ENCODE data around the gene SPINK13.
"Not testable (repeated sequence)": the region's sequence is repeated elsewhere in the genome, so short reads cannot be mapped to it uniquely, and the experiment has no call there.

The SPINK13 gene

DNA sequence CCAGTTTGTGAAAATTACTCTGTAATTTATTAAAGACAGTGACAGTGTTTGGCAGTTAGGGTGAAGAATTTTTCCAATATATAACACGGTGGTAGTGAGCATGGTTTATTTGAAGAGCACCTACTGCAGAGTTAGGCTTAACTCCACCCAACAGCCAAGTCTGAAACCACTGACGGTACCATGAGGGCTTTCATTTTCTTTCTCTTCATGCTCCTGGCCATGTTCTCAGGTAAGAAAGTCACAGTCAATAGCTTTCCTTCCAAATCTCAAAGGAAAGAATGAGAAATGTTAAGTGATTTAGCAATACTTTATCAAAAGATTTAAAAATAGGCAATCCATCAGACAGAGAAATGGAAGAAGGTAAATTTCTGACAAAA, 30.2 kb upstream of the SPINK13 start, which contains the start of gene MARCOL:
MARCOL (plus strand) TSS at position 108 of the 377 bp plus-strand sequence; CDS start at position 181, 73 bp downstream.
- Histone ChIP-seq H3K4me1 (ENCODE audit: insufficient read depth, insufficient read length) (no peaks in the 10 kb centered on the region), H3K4me3 (ENCODE audit: insufficient read length, low read depth) (no peak within 1 kb of the TSS), H3K9ac (ENCODE audit: insufficient read length, low read depth) (no peak within 1 kb of the TSS), H3K9me3 (ENCODE audit: insufficient read depth, low read length) (no peaks in the 10 kb centered on the region), H3K27me3 (ENCODE audit: insufficient read depth, insufficient read length) (no peaks in the 10 kb centered on the region), H3K36me3 (ENCODE audit: insufficient read depth, insufficient read length, low read length) (no peaks in the 10 kb centered on the region)
- TF ChIP-seq YY1 (IDR thresholded peaks at IDR 0.05; ENCODE audit: insufficient read depth, insufficient read length) (no peak), ZNF274 (IDR thresholded peaks at IDR 0.05; ENCODE audit: low read depth, low read length) (no peak), SUZ12 (IDR thresholded peaks at IDR 0.05; ENCODE audit: extremely low read depth, insufficient read depth, insufficient read length) (no peak)
- DNase-seq (ENCODE audit: low read depth, low spot score): no peak

DNA sequence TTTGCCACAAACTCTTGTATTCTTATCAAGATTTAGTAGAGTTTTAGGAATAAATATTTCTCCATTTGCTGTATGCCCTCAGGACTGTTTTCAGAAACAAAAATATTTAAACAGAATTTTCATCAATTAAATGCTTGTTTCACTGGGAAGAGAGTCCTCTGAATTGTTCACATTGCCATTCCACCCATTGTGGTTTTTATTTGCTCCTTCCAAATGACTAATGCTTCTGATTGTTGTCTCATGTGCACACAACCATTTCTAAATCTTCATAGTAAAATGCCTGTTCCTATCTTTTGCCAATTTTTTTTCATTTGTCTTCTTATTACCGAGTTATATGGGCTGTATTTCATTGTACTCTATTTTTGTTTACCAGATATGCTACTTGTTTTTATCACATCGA, 19.7 kb upstream of the SPINK13 start:
- H3K27me3 ChIP-seq (ENCODE audit: insufficient read depth, insufficient read length): no peaks in the 10 kb centered on the region
- no peak for TF ChIP-seq ZNF274 (IDR thresholded peaks at IDR 0.05; ENCODE audit: low read depth, low read length)
- no peak for TF ChIP-seq YY1 (IDR thresholded peaks at IDR 0.05; ENCODE audit: insufficient read depth, insufficient read length)
- TF ChIP-seq SUZ12 (IDR thresholded peaks at IDR 0.05; ENCODE audit: extremely low read depth, insufficient read depth, insufficient read length): no peak

DNA sequence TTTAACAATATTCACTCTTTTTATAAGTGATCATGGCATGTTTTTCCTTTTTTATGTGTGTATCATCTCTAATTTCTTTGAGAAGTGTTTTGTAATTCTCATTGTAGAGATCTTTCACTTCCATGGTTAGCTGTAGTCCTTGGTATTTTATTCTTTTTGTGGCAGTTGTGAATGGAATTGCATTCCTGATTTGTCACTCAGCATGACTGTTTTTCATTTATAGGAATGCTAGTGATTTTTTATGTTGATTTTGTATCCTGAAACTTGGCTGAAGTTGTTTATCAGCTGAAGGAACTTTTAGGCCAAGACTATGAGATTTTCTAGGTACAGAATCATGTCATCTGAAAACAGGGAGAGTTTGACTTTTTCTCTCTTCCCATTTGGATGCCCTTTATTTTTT, 13.1 kb upstream of the SPINK13 start:
- DNase-seq (ENCODE audit: low read depth, low spot score): no peak
- no peak for TF ChIP-seq YY1 (IDR thresholded peaks at IDR 0.05; ENCODE audit: insufficient read depth, insufficient read length)
- TF ChIP-seq ZNF274 (IDR thresholded peaks at IDR 0.05; ENCODE audit: low read depth, low read length): no peak
- TF ChIP-seq SUZ12 (IDR thresholded peaks at IDR 0.05; ENCODE audit: extremely low read depth, insufficient read depth, insufficient read length): no peak
- Histone ChIP-seq H3K4me3 (ENCODE audit: insufficient read length, low read depth) (no peak overlapping the region), H3K4me1 (ENCODE audit: insufficient read depth, insufficient read length) (no peaks in the 10 kb centered on the region), H3K36me3 (ENCODE audit: insufficient read depth, insufficient read length, low read length) (no peaks in the 10 kb centered on the region), H3K9me3 (ENCODE audit: insufficient read depth, low read length) (peaks cover 6% of the 10 kb centered on the region; the same call in 1 of the 2 replicates), H3K9ac (ENCODE audit: insufficient read length, low read depth) (no peak overlapping the region), H3K27me3 (ENCODE audit: insufficient read depth, insufficient read length) (no peaks in the 10 kb centered on the region)

More for the DNA sequence above, 19.7 kb upstream of the SPINK13 start:
- Histone ChIP-seq H3K9ac (ENCODE audit: insufficient read length, low read depth) (no peak overlapping the region), H3K4me1 (ENCODE audit: insufficient read depth, insufficient read length) (no peaks in the 10 kb centered on the region), H3K9me3 (ENCODE audit: insufficient read depth, low read length) (no peaks in the 10 kb centered on the region), H3K36me3 (ENCODE audit: insufficient read depth, insufficient read length, low read length) (no peaks in the 10 kb centered on the region), H3K4me3 (ENCODE audit: insufficient read length, low read depth) (no peak overlapping the region)
- DNase-seq (ENCODE audit: low read depth, low spot score): no peak

GRCh38 chr5:148259288-148259687, 9.3 kb upstream of the SPINK13 start:
- H3K9ac ChIP-seq (ENCODE audit: insufficient read length, low read depth): no peak overlapping the region
- H3K9me3 ChIP-seq (ENCODE audit: insufficient read depth, low read length): peaks cover 6% of the 10 kb centered on the region; the same call in 1 of the 2 replicates
- H3K4me3 ChIP-seq (ENCODE audit: insufficient read length, low read depth): no peak overlapping the region
- no peaks in the 10 kb centered on the region for H3K36me3 ChIP-seq (ENCODE audit: insufficient read depth, insufficient read length, low read length)
- TF ChIP-seq ZNF274 (IDR thresholded peaks at IDR 0.05; ENCODE audit: low read depth, low read length): no peak
- no peak for TF ChIP-seq YY1 (IDR thresholded peaks at IDR 0.05; ENCODE audit: insufficient read depth, insufficient read length)
- no peaks in the 10 kb centered on the region for H3K27me3 ChIP-seq (ENCODE audit: insufficient read depth, insufficient read length)
- H3K4me1 ChIP-seq (ENCODE audit: insufficient read depth, insufficient read length): no peaks in the 10 kb centered on the region
- DNase-seq (ENCODE audit: low read depth, low spot score): no peak

DNA sequence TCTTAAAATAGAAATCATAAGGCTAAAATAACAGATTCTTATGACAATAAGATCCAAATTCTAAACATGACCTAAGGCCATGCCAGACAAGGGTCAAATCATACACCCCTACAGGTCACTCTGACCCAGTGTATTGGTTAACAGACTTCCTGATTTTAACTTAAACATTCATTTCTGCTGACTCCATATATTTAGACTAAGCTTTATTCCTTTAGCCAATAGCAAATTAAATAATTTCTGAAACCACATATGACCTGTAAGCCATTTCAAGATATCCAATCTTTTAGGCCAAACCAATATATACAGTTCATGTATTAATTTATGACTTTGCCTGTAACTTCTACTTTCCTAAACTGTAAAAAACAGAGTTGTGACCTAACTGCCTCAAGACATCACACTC, 7.4 kb upstream of the SPINK13 start:
- no peaks in the 10 kb centered on the region for H3K27me3 ChIP-seq (ENCODE audit: insufficient read depth, insufficient read length)
- TF ChIP-seq ZNF274 (IDR thresholded peaks at IDR 0.05; ENCODE audit: low read depth, low read length): no peak
- TF ChIP-seq YY1 (IDR thresholded peaks at IDR 0.05; ENCODE audit: insufficient read depth, insufficient read length): no peak
- TF ChIP-seq SUZ12 (IDR thresholded peaks at IDR 0.05; ENCODE audit: extremely low read depth, insufficient read depth, insufficient read length): no peak
- no peaks in the 10 kb centered on the region for H3K4me1 ChIP-seq (ENCODE audit: insufficient read depth, insufficient read length)
- peaks cover 6% of the 10 kb centered on the region; the same call in 1 of the 2 replicates for H3K9me3 ChIP-seq (ENCODE audit: insufficient read depth, low read length)
- H3K4me3 ChIP-seq (ENCODE audit: insufficient read length, low read depth): no peak overlapping the region
- no peaks in the 10 kb centered on the region for H3K36me3 ChIP-seq (ENCODE audit: insufficient read depth, insufficient read length, low read length)
- no peak for DNase-seq (ENCODE audit: low read depth, low spot score)
- no peak overlapping the region for H3K9ac ChIP-seq (ENCODE audit: insufficient read length, low read depth)

DNA sequence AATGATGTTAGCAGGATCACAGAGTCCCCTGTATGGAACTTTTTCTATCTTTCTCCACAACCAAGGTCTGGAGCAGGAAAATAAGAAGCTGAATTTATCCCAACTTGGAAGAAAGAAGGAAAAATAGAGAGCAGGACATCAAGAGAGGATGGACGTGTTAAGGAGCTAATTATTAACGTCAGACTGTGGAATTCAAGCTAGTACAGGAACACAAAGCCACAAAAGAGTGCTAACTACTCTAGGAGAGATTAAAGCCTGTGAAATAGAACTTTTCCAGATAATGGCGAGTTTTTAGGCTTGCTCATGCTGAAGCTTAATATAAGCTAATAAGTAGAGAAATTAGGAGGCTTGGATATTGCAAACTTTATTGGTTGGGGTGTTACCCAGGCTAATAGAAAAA, 632 bp upstream of the SPINK13 start:
- Histone ChIP-seq H3K9me3 (ENCODE audit: insufficient read depth, low read length) (no peaks in the 10 kb centered on the region), H3K27me3 (ENCODE audit: insufficient read depth, insufficient read length) (no peaks in the 10 kb centered on the region), H3K4me3 (ENCODE audit: insufficient read length, low read depth) (no peak overlapping the region), H3K36me3 (ENCODE audit: insufficient read depth, insufficient read length, low read length) (no peaks in the 10 kb centered on the region), H3K4me1 (ENCODE audit: insufficient read depth, insufficient read length) (no peaks in the 10 kb centered on the region), H3K9ac (ENCODE audit: insufficient read length, low read depth) (no peak overlapping the region)
- DNase-seq (ENCODE audit: low read depth, low spot score): no peak
- TF ChIP-seq YY1 (IDR thresholded peaks at IDR 0.05; ENCODE audit: insufficient read depth, insufficient read length): no peak
- no peak for TF ChIP-seq SUZ12 (IDR thresholded peaks at IDR 0.05; ENCODE audit: extremely low read depth, insufficient read depth, insufficient read length)
- TF ChIP-seq ZNF274 (IDR thresholded peaks at IDR 0.05; ENCODE audit: low read depth, low read length): no peak

GRCh38 chr5:148275129-148275528, 6.5 kb downstream of the SPINK13 start:
- H3K9me3 ChIP-seq (ENCODE audit: insufficient read depth, low read length); H3K4me1 ChIP-seq (ENCODE audit: insufficient read depth, insufficient read length); H3K9ac ChIP-seq (ENCODE audit: insufficient read length, low read depth); H3K27me3 ChIP-seq (ENCODE audit: insufficient read depth, insufficient read length); H3K36me3 ChIP-seq (ENCODE audit: insufficient read depth, insufficient read length, low read length); DNase-seq (ENCODE audit: low read depth, low spot score); H3K4me3 ChIP-seq (ENCODE audit: insufficient read length, low read depth): not testable (repeated sequence)

- not testable (repeated sequence) for H3K36me3 ChIP-seq (ENCODE audit: insufficient read depth, insufficient read length, low read length); H3K4me3 ChIP-seq (ENCODE audit: insufficient read length, low read depth); H3K9me3 ChIP-seq (ENCODE audit: insufficient read depth, low read length); H3K9ac ChIP-seq (ENCODE audit: insufficient read length, low read depth); H3K4me1 ChIP-seq (ENCODE audit: insufficient read depth, insufficient read length); H3K27me3 ChIP-seq (ENCODE audit: insufficient read depth, insufficient read length); DNase-seq (ENCODE audit: low read depth, low spot score)
Observed at GRCh38 chr5:148280893-148281292, 12.3 kb downstream of the SPINK13 start.

- not testable (repeated sequence) for H3K9ac ChIP-seq (ENCODE audit: insufficient read length, low read depth); H3K27me3 ChIP-seq (ENCODE audit: insufficient read depth, insufficient read length); H3K4me3 ChIP-seq (ENCODE audit: insufficient read length, low read depth)
Observed at GRCh38 chr5:148281336-148281735, 12.7 kb downstream of the SPINK13 start.

More at GRCh38 chr5:148281336-148281735, 12.7 kb downstream of the SPINK13 start:
- H3K4me1 ChIP-seq (ENCODE audit: insufficient read depth, insufficient read length); H3K9me3 ChIP-seq (ENCODE audit: insufficient read depth, low read length); DNase-seq (ENCODE audit: low read depth, low spot score); H3K36me3 ChIP-seq (ENCODE audit: insufficient read depth, insufficient read length, low read length): not testable (repeated sequence)

All from NT2/D1 (cell line).